Lower leg skin (tissue), 4 donors: ENCODE measurements around the gene ZIC5. TPM values are rescaled to one million over a fixed set of nuclear protein-coding genes. Genes with fewer than 3 reads are reported as not detected.
A peak's percentile ranks its signal among the peaks of the same experiment; 100 is the strongest.

Source experiments
- DNase-seq, 2 donors: peaks; one replicate each; pipeline ENCODE4 v3.0.0-alpha.2; 2019; ENCODE audit warnings: low spot score in 2 of 2
- H3K4me3 ChIP-seq: fragments of 200-600 bp; sonication (generic); 2 replicates; pipeline ENCODE4 v1.5.1; 2017; ENCODE audit warnings: mild to moderate bottlenecking, low read depth; ENCODE audit not compliant: poor library complexity, severe bottlenecking
- POLR2A ChIP-seq, 2 donors: fragments of 450-650 bp; IDR thresholded peaks; one replicate each; pipeline ENCODE4 v1.6.1; 2016 to 2017; ENCODE audit warnings: antibody characterized with exemption in 2 of 2, mild to moderate bottlenecking in 1 of 2, moderate library complexity in 1 of 2
- WGBS, 2 donors: methylation state at CpG; one replicate each; pipeline ENCODE4 v1.1.5; 2018; 5-methylcytosine and 5-hydroxymethylcytosine counted together
- intact Hi-C: fragments of 100-400 bp; cut with DNase I; formaldehyde crosslinking; loops from one replicate; pipeline ENCODE4 v1.15.0; 2023; ENCODE audit warnings: low total_unique reads
- total RNA-seq, 4 donors: library from RNA; depleted of rRNA; stranded (reverse); fragments of >200 nt; gene quantifications; one replicate each; pipeline ENCODE4 v1.1.0, GENCODE V29; 2016
- TF ChIP-seq, protein P1 (sequence below), 3 donors: fragments of 450-650 bp; IDR thresholded peaks; one replicate each; pipeline ENCODE4 v1.5.1; 2016; ENCODE audit warnings: antibody characterized with exemption in 3 of 3, mild to moderate bottlenecking in 3 of 3, moderate library complexity in 2 of 3

Gene ZIC5
- total RNA-seq, 4 donors from 2014 or later: not detected

DNA sequence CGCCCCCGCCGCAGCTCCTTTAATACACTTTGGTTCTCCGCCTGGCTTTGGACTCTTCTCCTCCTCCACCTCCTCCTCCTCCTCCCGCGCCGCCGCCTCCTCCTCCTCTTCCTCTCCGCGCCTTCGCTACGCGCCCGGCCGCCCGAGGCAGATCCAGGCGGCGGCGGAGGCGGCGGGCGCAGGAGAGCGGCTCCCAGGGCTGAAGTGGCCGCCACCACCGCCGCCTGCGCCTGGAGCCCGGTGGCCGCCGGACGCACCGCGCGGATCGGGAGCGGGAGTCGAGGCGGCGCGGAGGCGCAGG is 10.1 kb upstream of the ZIC5 start, which contains the start of gene ZIC2:
ZIC2 (plus strand) TSS at position 50 of the 301 bp plus-strand sequence. CDS start 281 bp downstream, outside the sequence.
- intact Hi-C loops: no loop called here
- H3K4me3 ChIP-seq: peak within 1 kb of the TSS; percentile 15
- DNase-seq: no peak

DNA sequence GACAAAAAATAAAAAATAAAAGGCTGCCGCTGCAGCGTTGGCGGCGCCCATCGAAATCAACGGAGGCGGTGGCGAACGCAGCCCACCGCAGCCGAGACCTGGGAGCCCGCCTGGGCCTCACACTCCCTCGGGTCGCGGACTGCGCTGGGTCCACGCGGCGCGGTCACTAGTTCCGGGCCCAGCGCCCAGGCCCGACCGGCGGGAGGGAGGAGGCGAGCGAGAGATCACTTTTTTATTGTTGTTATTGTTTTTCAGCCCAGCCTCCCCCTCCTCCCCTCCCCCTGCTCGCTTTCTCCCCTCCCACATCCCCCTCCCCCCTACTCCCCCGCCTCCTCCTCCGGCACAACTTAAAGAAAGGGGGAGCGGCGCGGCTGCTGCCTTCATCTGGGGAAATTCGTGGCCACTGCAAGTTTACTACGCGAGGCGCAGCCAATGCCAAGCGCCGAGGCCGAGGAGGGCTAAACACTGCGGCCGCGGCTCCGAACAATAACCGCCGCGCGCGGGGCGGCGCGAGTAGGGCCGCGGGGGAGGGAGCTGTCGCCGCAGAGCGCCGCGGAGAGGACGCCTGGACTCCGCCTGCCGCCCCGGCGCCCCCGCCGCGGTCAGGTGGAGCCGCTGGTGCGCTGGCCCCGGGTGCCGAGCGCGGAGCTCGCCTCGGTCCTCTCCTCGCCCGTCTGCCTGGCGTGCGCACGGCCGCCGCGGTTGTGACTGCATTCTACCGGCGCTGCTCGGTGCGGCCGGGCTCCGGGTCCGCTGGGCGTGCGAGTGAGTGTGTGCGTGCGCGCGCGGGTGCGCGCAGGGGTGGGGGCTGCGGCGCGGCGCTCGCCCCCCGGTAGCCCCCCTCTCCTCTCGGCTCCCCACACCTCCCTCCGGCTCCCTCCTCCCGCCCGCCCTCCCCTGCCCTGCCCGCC is 9.5 kb upstream of the ZIC5 start:
- TF ChIP-seq POLR2A (IDR thresholded peaks at IDR 0.05): no peak
- TF ChIP-seq, protein P1, sequence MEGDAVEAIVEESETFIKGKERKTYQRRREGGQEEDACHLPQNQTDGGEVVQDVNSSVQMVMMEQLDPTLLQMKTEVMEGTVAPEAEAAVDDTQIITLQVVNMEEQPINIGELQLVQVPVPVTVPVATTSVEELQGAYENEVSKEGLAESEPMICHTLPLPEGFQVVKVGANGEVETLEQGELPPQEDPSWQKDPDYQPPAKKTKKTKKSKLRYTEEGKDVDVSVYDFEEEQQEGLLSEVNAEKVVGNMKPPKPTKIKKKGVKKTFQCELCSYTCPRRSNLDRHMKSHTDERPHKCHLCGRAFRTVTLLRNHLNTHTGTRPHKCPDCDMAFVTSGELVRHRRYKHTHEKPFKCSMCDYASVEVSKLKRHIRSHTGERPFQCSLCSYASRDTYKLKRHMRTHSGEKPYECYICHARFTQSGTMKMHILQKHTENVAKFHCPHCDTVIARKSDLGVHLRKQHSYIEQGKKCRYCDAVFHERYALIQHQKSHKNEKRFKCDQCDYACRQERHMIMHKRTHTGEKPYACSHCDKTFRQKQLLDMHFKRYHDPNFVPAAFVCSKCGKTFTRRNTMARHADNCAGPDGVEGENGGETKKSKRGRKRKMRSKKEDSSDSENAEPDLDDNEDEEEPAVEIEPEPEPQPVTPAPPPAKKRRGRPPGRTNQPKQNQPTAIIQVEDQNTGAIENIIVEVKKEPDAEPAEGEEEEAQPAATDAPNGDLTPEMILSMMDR (IDR thresholded peaks at IDR 0.05): no peak
- WGBS, 2 donors: 1 to 2% methylated on average over 34 to 72 of the region's 110 CpGs
- DNase-seq: no peak
- H3K4me3 ChIP-seq: peak overlapping the region; percentile 4
- intact Hi-C loops: no loop called here

More for the DNA sequence above, 10.1 kb upstream of the ZIC5 start, which contains the start of gene ZIC2:
- TF ChIP-seq POLR2A (IDR thresholded peaks at IDR 0.05): no peak
- TF ChIP-seq, protein P1 (IDR thresholded peaks at IDR 0.05): no peak
- WGBS, 2 donors: 1% methylated on average over 33 of the region's 41 CpGs; no CpG with 5 or more reads in 1 of the 2 donors

DNA sequence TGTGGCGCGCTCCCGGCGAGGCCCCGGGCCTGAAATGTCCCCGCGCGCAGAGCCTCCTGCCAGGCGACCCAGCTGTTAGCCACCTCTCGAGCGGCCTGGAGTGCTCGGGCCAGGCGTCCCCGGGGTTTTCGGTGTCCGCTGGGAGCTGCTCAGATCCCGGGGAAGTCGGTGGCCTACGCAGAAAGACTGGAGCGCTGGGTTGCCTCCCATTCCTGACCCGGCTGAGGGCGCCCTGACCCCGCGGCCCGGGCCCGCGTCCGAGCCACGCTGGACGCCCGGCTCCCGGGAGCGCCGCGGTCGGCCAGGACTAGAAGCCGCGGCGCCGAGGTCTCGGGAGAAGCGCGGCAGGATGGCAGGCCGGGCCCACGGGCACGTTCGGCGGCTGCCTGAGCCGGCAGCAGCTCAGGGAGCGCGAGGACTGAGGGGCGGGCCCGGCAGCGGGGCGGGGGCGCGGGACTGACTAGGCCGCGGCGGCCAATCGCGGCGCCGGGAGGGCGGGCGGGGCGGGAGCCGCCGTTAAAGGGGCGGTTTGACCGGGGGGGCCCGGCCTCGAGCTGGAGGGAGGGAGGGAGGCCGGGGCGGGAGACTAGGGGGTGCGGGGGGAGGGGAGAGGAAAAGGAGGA is 8.7 kb upstream of the ZIC5 start:
- 1 to 2% methylated on average over 29 to 36 of the region's 76 CpGs for WGBS, 2 donors
- intact Hi-C loops: no loop called here
- DNase-seq: no peak
- no peak overlapping the region for H3K4me3 ChIP-seq
- no peak for TF ChIP-seq POLR2A (IDR thresholded peaks at IDR 0.05)
- TF ChIP-seq, protein P1 (IDR thresholded peaks at IDR 0.05): no peak

DNA sequence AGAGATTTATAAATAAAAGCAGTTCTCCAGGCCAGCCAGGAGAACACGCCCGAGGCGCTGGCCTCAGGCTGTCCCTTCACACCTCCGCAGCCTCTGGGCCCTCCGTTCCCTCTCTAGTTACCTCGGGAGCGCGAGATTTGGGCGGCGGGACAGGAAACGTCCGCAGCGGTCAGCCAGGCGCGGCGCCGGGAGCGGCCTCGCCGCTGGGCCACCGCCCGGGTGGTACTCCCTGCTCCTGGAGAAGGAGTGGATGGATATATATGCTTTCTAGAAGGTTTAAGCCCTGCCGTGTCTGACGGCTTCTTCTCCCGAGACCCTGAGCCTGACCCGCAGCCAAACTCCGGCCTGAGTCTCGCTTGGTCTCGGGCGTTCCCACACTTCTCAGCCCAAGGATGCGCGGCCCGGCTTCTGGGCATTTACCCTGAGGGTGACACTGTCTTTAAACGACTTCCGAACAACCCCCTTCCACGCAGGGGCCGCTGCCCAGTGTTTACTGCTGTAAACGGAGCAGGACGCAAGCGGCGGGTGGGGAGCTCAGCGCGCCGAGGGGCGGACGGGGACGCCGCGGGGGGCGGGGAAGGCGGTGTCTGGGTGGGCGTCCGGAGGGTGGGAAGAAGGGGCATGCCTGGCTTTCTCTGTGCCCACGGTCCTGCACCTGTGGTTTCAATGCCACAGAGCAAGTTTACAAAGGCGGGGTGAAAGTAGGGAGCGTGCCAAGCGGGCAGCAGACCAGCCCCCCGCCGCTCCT is 8.1 kb upstream of the ZIC5 start:
- intact Hi-C loops: no loop called here
- no peak for DNase-seq
- no peak for TF ChIP-seq POLR2A (IDR thresholded peaks at IDR 0.05)
- TF ChIP-seq, protein P1 (IDR thresholded peaks at IDR 0.05): no peak
- WGBS, 2 donors: 4 to 5% methylated on average over 51 to 54 of the region's 59 CpGs
- H3K4me3 ChIP-seq: no peak overlapping the region

DNA sequence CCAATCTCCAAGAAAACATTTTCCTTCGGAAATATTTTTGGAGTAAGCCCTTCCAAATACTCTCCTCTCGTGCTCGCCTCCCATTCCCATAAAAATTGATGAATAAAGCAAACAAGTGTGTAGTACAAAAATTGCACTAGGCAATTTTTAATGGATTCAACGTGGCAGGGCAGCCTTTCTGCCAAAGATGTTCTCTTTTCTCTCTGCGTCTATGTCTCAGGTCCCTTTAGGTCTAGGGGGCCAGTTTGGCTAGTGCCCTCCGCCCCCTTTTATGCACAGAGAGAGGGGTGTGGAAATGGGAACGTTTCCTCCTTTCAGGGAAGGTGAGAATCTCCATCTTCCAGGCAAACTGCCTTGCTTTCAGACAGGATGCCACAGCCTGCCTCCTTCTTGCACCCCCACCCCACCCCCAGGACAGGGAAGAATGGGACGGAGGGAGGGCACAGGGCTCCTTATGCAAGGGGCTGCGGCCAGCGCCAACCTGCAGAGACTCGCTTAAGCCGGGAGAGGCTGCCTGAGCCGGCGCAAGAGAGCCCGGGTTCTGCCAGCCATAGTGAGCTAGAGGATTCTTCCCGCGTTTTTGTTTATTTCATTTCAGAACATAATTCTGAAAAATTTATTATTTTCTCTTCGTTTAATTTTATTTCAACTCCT is 7.4 kb upstream of the ZIC5 start:
- TF ChIP-seq POLR2A (IDR thresholded peaks at IDR 0.05): no peak
- TF ChIP-seq, protein P1 (IDR thresholded peaks at IDR 0.05): no peak
- WGBS, 2 donors: 3% methylated on average over 18 of the region's 18 CpGs
- intact Hi-C loops: no loop called here
- no peak for DNase-seq
- H3K4me3 ChIP-seq: no peak overlapping the region
